ENCODE results near the gene ALS2. TPM values are rescaled to one million over a fixed set of nuclear protein-coding genes. Genes with fewer than 3 reads are reported as not detected.

Gene ALS2
- total RNA-seq, 2 experiments from 2014 or later: 7.0 to 7.2 TPM

DNA sequence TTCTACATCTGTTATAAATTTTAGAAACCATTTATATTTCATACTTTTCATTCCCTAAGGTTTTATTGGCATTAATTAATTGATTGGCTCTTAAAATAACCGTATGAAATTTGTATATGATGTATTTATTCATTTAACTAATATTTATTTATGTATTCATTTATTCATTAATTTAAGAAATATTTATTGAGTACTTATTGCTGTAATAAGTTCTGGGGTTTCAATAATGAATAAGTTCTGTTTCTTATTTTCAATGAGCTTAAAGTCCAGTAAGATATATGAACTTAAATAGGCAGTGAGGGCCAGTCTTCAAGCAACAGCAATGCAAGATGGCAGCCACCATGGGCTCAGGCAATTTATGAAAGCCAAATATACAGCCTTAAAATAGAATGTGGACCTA, 43.5 kb upstream of the ALS2 start:
- no peak overlapping the region for H3K4me3 Mint-ChIP-seq
- H3K9me3 Mint-ChIP-seq: no peaks in the 10 kb centered on the region
- Histone ChIP-seq H3K27me3 (ENCODE audit: control insufficient read depth in 1 of 2, insufficient read depth in 2 of 2, low read length in 2 of 2) (peaks cover 0 to 6% of the 10 kb centered on the region in 2 experiments), H3K27ac (ENCODE audit: low read depth in 1 of 2, low read length in 2 of 2) (no peak overlapping the region), H3K9me3 (ENCODE audit: control insufficient read depth in 1 of 2, insufficient read depth in 1 of 2, low read length in 2 of 2) (no peaks in the 10 kb centered on the region), H3K36me3 (ENCODE audit: insufficient read depth, low read length) (no peaks in the 10 kb centered on the region), H3K4me3 (ENCODE audit: low read length) (no peak overlapping the region), H3K4me1 (ENCODE audit: insufficient read depth, low read length) (no peaks in the 10 kb centered on the region)
- no peaks in the 10 kb centered on the region for H3K36me3 Mint-ChIP-seq (ENCODE audit: low read depth)
- no peaks in the 10 kb centered on the region for H3K4me1 Mint-ChIP-seq (ENCODE audit: low read depth)
- TF ChIP-seq, protein P1, sequence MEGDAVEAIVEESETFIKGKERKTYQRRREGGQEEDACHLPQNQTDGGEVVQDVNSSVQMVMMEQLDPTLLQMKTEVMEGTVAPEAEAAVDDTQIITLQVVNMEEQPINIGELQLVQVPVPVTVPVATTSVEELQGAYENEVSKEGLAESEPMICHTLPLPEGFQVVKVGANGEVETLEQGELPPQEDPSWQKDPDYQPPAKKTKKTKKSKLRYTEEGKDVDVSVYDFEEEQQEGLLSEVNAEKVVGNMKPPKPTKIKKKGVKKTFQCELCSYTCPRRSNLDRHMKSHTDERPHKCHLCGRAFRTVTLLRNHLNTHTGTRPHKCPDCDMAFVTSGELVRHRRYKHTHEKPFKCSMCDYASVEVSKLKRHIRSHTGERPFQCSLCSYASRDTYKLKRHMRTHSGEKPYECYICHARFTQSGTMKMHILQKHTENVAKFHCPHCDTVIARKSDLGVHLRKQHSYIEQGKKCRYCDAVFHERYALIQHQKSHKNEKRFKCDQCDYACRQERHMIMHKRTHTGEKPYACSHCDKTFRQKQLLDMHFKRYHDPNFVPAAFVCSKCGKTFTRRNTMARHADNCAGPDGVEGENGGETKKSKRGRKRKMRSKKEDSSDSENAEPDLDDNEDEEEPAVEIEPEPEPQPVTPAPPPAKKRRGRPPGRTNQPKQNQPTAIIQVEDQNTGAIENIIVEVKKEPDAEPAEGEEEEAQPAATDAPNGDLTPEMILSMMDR (IDR thresholded peaks at IDR 0.05): no peak
- no peak for ATAC-seq (ENCODE audit: poor library complexity)
- intact Hi-C loops (cut with DNase I, micrococcal nuclease): no loop called here
- POLR2A ChIA-PET: no interaction called here
- no peak for DNase-seq
- no peak overlapping the region for H3K27ac Mint-ChIP-seq
- peaks cover 9% of the 10 kb centered on the region for H3K27me3 Mint-ChIP-seq
- CTCF ChIA-PET: no interaction called here

DNA sequence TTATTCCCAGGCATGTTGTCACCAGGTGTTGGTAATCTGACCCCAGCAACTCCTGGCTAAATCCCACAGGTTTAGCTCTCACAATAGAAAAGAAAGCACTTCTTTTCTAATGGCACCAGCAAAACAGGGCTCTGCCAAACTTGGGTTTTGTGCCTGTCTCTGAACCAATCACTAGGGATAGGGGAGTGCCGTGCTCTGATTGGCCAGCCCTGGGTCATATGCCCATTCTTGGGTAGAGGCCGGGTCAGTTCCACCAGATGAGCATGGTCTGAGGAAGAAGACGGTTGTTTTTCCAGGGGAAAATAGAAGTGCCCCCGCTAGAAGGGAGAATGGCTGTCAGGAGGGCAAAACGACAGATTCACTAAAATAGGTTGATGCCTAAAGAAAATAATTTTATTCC, 40.3 kb upstream of the ALS2 start:
- POLR2A ChIA-PET: no interaction called here
- H3K4me1 Mint-ChIP-seq (ENCODE audit: low read depth): no peaks in the 10 kb centered on the region

DNA sequence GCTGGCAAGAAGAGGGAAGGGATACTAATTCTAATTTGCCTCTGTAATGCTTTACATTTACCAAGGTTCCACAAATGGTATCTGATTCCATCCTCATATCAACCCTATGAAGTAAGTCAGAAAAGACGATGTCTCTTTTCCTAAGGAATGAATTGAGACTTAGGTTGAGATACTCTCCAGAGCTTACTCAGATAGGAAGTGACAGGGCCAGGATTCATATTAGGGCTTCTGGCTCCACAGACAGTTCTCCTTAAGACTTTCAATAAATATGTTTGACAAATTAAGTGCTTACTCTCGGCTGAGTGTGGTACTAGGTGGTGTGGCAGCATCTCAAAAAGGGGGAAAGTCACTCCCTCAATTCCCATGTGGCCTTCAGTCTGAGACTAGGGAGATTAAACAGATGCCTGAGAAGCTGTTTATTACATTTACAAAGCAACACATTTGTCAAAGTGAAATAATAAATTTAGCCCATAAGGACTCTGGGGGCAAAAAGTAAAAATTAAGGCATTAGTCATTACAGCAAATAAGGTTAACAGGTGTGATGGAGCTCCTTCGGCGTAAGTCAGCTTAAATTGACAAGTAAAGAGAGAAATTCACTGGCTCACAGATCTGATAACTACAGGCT, 39.8 kb upstream of the ALS2 start:
- ChIA-PET POLR2A (no interaction called here), CTCF (no interaction called here)
- ATAC-seq (ENCODE audit: poor library complexity): no peak
- Mint-ChIP-seq H3K4me3 (no peak overlapping the region), H3K9me3 (no peaks in the 10 kb centered on the region), H3K4me1 (ENCODE audit: low read depth) (no peaks in the 10 kb centered on the region), H3K27me3 (peaks cover 9% of the 10 kb centered on the region), H3K36me3 (ENCODE audit: low read depth) (no peaks in the 10 kb centered on the region), H3K27ac (no peak overlapping the region)
- H3K9me3 ChIP-seq (ENCODE audit: control insufficient read depth in 1 of 2, insufficient read depth in 1 of 2, low read length in 2 of 2): no peaks in the 10 kb centered on the region
- H3K36me3 ChIP-seq (ENCODE audit: insufficient read depth, low read length): no peaks in the 10 kb centered on the region
- intact Hi-C loops (cut with DNase I, micrococcal nuclease): no loop called here
- TF ChIP-seq, protein P1 (IDR thresholded peaks at IDR 0.05): no peak
- no peaks in the 10 kb centered on the region for H3K4me1 ChIP-seq (ENCODE audit: insufficient read depth, low read length)
- no peak overlapping the region for H3K27ac ChIP-seq (ENCODE audit: low read depth in 1 of 2, low read length in 2 of 2)
- DNase-seq: no peak
- H3K4me3 ChIP-seq (ENCODE audit: low read length): no peak overlapping the region
- peaks cover 0 to 6% of the 10 kb centered on the region in 2 experiments for H3K27me3 ChIP-seq (ENCODE audit: control insufficient read depth in 1 of 2, insufficient read depth in 2 of 2, low read length in 2 of 2)

More for the DNA sequence above, 40.3 kb upstream of the ALS2 start:
- no peak for ATAC-seq (ENCODE audit: poor library complexity)
- H3K27ac Mint-ChIP-seq: no peak overlapping the region
- peaks cover 9% of the 10 kb centered on the region for H3K27me3 Mint-ChIP-seq
- CTCF ChIA-PET: no interaction called here
- intact Hi-C loops (cut with DNase I, micrococcal nuclease): no loop called here
- no peaks in the 10 kb centered on the region for H3K9me3 Mint-ChIP-seq
- no peak for DNase-seq
- H3K4me3 Mint-ChIP-seq: no peak overlapping the region
- H3K27me3 ChIP-seq (ENCODE audit: control insufficient read depth in 1 of 2, insufficient read depth in 2 of 2, low read length in 2 of 2): peaks cover 0 to 6% of the 10 kb centered on the region in 2 experiments
- H3K36me3 Mint-ChIP-seq (ENCODE audit: low read depth): no peaks in the 10 kb centered on the region
- no peaks in the 10 kb centered on the region for H3K36me3 ChIP-seq (ENCODE audit: insufficient read depth, low read length)
- no peak overlapping the region for H3K27ac ChIP-seq (ENCODE audit: low read depth in 1 of 2, low read length in 2 of 2)
- no peaks in the 10 kb centered on the region for H3K4me1 ChIP-seq (ENCODE audit: insufficient read depth, low read length)
- H3K9me3 ChIP-seq (ENCODE audit: control insufficient read depth in 1 of 2, insufficient read depth in 1 of 2, low read length in 2 of 2): no peaks in the 10 kb centered on the region
- TF ChIP-seq, protein P1 (IDR thresholded peaks at IDR 0.05): no peak
- no peak overlapping the region for H3K4me3 ChIP-seq (ENCODE audit: low read length)

Measured in CD4-positive, alpha-beta T cell (primary cell).